Psoas muscle (tissue), 8 donors: ENCODE data around the gene EFHD2. TPM values are rescaled to one million over a fixed set of nuclear protein-coding genes. Genes with fewer than 3 reads are reported as not detected.

Source experiments
- ATAC-seq, 4 donors: fragments of 200-7000 bp; cut with Tn5 transposase; one replicate each; pipeline ENCODE4 v1.9.1; 2020; ENCODE audit warnings: moderate library complexity in 3 of 4, mild to moderate bottlenecking in 2 of 4
- DNase-seq, 2 donors: peaks; one replicate each; pipeline ENCODE4 v3.0.0-alpha.2; 2020
- H3K27ac ChIP-seq: fragments of 200-600 bp; one replicate; pipeline ENCODE4 v1.8.0; 2022
- H3K27me3 ChIP-seq, 3 donors: fragments of 200-600 bp in 1 of 3; one replicate each; pipeline versions ENCODE4 v1.6.1 to v1.8.0; 2013 to 2022; ENCODE audit warnings: low read length in 2 of 3, mild to moderate bottlenecking in 2 of 3, moderate library complexity in 1 of 3; ENCODE audit not compliant: insufficient read depth in 3 of 3
- H3K36me3 ChIP-seq, 2 donors: fragments of 200-600 bp in 1 of 2; one replicate each; pipeline versions ENCODE4 v1.6.1 to v1.8.0; 2013 to 2022; ENCODE audit warnings: low read depth in 1 of 2, mild to moderate bottlenecking in 1 of 2, moderate library complexity in 1 of 2; ENCODE audit not compliant: insufficient read depth in 1 of 2
- H3K4me1 ChIP-seq: fragments of 200-600 bp; one replicate; pipeline ENCODE4 v1.8.0; 2022
- H3K4me3 ChIP-seq: fragments of 200-600 bp; one replicate; pipeline ENCODE4 v1.8.0; 2022; ENCODE audit warnings: mild to moderate bottlenecking
- H3K9me3 ChIP-seq: fragments of 200-600 bp; one replicate; pipeline ENCODE4 v1.8.0; 2022
- WGBS, 3 donors: extraction: QIAGEN DNeasy Blood & Tissue Kit; methylation state at CpG; one replicate each; pipeline versions ENCODE4 v1.1.6 to v1.1.7; 2013; 5-methylcytosine and 5-hydroxymethylcytosine counted together
- intact Hi-C, 2 donors: fragments of 100-400 bp; cut with DNase I; formaldehyde crosslinking; loops; one replicate each; pipeline versions ENCODE4 v1.11.0 to v1.14.2; 2022
- polyA plus RNA-seq, 3 donors: library from polyadenylated mRNA; stranded (reverse); fragments of 200-250 nt; gene quantifications; one replicate each; pipeline ENCODE4 v1.2.3, GENCODE V29; 2013
- total RNA-seq, 4 donors: library from RNA; stranded (reverse); fragmentation: NEBNext Ultra II Directional in 2 of 4; extraction: Animal tissue kit (Norgen Biotek cat#: 25700) in 2 of 4; gene quantifications; one replicate each; pipeline versions ENCODE4 v1.2.1 to v1.2.4, GENCODE V29; 2021 to 2023
- TF ChIP-seq, protein P1 (sequence below): fragments of 200-600 bp; IDR thresholded peaks from one replicate; pipeline ENCODE4 v1.8.0; 2022; ENCODE audit warnings: antibody characterized with exemption
- donor health status: healthy with polysubstance abuse.
- donor health status: DM: no; HTN: no; CAD: no; lungs with moderate emphysema.
- donor health status: Bipolar disorder and iron deficiency.
- donor health status: healthy.
- donor health status: DM: yes; HTN: yes; CAD: no.
- donor health status: DM: no; HTN: no; CAD: no.
- donor health status: DM: no; HTN: no; CAD: no.
- donor health status: DM: yes; HTN: yes; CAD: no.

Gene EFHD2
- total and polyA plus RNA-seq, 7 donors: 2.3 to 6.9 (median 5.4) TPM

DNA sequence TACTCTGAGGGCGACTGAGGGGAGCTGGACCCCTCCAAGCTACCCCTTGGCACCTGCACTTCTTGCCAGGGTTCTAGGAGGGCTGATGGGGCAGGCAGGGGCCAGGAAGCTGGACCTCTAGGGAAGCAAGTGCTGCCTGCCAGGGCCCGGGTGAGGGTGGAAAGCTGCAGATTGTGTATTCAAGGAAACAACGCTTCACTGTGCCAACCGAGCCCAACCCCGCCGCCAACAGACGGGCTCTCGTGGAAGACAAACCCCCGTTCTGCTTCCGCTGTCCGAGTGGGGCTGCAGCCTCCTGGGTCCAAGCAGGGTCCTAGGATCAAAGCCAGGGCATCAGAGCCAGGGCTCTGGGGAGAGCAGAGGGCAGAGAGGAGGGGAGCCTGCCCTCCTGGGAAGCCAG lies 3.2 kb downstream of the EFHD2 start:
- TF ChIP-seq, protein P1, sequence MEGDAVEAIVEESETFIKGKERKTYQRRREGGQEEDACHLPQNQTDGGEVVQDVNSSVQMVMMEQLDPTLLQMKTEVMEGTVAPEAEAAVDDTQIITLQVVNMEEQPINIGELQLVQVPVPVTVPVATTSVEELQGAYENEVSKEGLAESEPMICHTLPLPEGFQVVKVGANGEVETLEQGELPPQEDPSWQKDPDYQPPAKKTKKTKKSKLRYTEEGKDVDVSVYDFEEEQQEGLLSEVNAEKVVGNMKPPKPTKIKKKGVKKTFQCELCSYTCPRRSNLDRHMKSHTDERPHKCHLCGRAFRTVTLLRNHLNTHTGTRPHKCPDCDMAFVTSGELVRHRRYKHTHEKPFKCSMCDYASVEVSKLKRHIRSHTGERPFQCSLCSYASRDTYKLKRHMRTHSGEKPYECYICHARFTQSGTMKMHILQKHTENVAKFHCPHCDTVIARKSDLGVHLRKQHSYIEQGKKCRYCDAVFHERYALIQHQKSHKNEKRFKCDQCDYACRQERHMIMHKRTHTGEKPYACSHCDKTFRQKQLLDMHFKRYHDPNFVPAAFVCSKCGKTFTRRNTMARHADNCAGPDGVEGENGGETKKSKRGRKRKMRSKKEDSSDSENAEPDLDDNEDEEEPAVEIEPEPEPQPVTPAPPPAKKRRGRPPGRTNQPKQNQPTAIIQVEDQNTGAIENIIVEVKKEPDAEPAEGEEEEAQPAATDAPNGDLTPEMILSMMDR: no peak

DNA sequence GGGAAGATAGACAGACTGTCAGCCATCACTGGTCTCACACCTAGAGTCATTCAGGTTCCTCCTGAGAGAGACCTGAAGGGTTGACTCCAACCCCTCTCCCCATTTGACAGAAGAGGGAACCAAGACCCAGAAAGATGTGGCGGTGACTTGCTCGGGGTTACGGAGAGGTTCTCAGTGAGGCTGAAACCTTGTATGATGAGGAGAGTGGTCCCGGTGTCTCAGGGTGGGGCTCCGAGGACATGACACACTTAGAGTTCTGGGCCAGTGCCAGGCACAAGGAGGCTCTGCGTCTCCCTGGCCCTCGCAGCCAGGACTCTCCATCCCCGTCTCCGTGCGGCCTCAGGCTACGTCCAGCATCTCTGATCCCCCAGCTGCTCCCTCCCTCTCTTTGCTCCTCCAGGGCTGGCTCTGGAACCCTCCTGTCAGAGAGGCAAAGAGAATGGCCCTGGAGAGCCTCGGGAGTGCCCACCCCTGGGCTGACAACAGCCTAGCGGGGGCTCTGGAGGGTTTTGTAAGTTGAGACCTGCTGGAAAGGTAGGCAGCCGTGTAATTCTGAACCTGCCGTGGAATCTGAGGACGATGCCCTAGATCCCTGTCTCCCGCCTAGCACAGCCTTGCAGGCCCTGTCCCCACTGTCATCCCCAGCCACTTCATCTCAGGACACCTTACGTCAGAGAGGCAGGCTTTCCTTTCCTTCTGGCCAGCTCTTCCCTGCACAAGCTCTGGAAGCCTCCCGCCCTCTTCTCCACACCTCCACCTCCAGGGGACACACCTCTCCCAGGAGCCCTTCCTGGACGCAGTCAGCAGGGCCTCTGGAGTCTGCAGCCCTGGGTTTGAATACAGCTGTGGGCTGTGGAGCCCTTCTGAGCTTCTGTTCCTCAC lies 4.1 kb downstream of the EFHD2 start:
- no peak for ATAC-seq
- H3K36me3 ChIP-seq: no peaks in the 10 kb centered on the region
- 89 to 94% (median 90%) methylated on average over 19 to 20 of the region's 20 CpGs for WGBS, 3 donors
- peaks cover 0 to 32% (median 9%) of the 10 kb centered on the region in 3 donors for H3K27me3 ChIP-seq
- intact Hi-C loops: no loop called here
- H3K9me3 ChIP-seq: no peaks in the 10 kb centered on the region
- H3K4me1 ChIP-seq: no peaks in the 10 kb centered on the region
- H3K4me3 ChIP-seq: no peak overlapping the region
- DNase-seq: no peak
- TF ChIP-seq, protein P1: no peak
- H3K27ac ChIP-seq: no peak overlapping the region

More for the DNA sequence above, 3.2 kb downstream of the EFHD2 start:
- H3K27ac ChIP-seq: no peak overlapping the region
- no peaks in the 10 kb centered on the region for H3K9me3 ChIP-seq
- intact Hi-C loops: no loop called here
- no peak overlapping the region for H3K4me3 ChIP-seq
- 64 to 67% (median 65%) methylated on average over 11 of the region's 11 CpGs for WGBS, 3 donors
- DNase-seq (no peak), ATAC-seq (no peak)
- H3K36me3 ChIP-seq: no peaks in the 10 kb centered on the region
- H3K27me3 ChIP-seq: peaks cover 0 to 32% (median 9%) of the 10 kb centered on the region in 3 donors
- H3K4me1 ChIP-seq: no peaks in the 10 kb centered on the region

GRCh38 chr1:15414445-15414983 lies 4.8 kb downstream of the EFHD2 start:
- peaks cover 0 to 29% (median 9%) of the 10 kb centered on the region in 3 donors for H3K27me3 ChIP-seq
- ATAC-seq (no peak), DNase-seq (no peak)
- H3K27ac ChIP-seq: no peak overlapping the region
- 87 to 95% (median 92%) methylated on average over 10 of the region's 10 CpGs for WGBS, 3 donors
- TF ChIP-seq, protein P1: no peak
- no peaks in the 10 kb centered on the region for H3K9me3 ChIP-seq
- no peaks in the 10 kb centered on the region for H3K36me3 ChIP-seq
- intact Hi-C loops: no loop called here
- H3K4me1 ChIP-seq: no peaks in the 10 kb centered on the region
- H3K4me3 ChIP-seq: no peak overlapping the region

- H3K4me1 ChIP-seq: no peaks in the 10 kb centered on the region
- no peaks in the 10 kb centered on the region for H3K36me3 ChIP-seq
- WGBS, 3 donors: 75 to 78% (median 77%) methylated on average over 18 of the region's 18 CpGs
- ATAC-seq: peak in 2 of 4 donors; percentile 21 to 48
- H3K27me3 ChIP-seq: peaks cover 0 to 3% (median 2%) of the 10 kb centered on the region in 3 donors
- H3K27ac ChIP-seq: peak overlapping the region; percentile 16
- DNase-seq: no peak
- TF ChIP-seq, protein P1: no peak
- no peaks in the 10 kb centered on the region for H3K9me3 ChIP-seq
- intact Hi-C loops: no loop called here
- H3K4me3 ChIP-seq: no peak overlapping the region
Measured at GRCh38 chr1:15417059-15417934, 7.6 kb downstream of the EFHD2 start.
